SU-DHL-6 (cell line): ENCODE measurements around the gene ABCC3.

Experiments
- EZH2phosphoT487 ChIP-seq: fragments of 200-600 bp; sonication (generic), shearing (Covaris generic); conservative IDR thresholded peaks from 2 replicates; pipeline ENCODE4 v1.6.1; 2018; ENCODE audit warnings: mild to moderate bottlenecking, antibody characterized with exemption, low read length, moderate library complexity, mixed read lengths
- TF ChIP-seq, protein P1 (sequence below): fragments of 200-600 bp; sonication (generic); IDR thresholded peaks from one replicate; pipeline ENCODE4 v1.5.1; 2017; ENCODE audit warnings: antibody characterized with exemption, mild to moderate bottlenecking, low read length, moderate library complexity; ENCODE audit not compliant: insufficient read depth, poor library complexity, severe bottlenecking

DNA sequence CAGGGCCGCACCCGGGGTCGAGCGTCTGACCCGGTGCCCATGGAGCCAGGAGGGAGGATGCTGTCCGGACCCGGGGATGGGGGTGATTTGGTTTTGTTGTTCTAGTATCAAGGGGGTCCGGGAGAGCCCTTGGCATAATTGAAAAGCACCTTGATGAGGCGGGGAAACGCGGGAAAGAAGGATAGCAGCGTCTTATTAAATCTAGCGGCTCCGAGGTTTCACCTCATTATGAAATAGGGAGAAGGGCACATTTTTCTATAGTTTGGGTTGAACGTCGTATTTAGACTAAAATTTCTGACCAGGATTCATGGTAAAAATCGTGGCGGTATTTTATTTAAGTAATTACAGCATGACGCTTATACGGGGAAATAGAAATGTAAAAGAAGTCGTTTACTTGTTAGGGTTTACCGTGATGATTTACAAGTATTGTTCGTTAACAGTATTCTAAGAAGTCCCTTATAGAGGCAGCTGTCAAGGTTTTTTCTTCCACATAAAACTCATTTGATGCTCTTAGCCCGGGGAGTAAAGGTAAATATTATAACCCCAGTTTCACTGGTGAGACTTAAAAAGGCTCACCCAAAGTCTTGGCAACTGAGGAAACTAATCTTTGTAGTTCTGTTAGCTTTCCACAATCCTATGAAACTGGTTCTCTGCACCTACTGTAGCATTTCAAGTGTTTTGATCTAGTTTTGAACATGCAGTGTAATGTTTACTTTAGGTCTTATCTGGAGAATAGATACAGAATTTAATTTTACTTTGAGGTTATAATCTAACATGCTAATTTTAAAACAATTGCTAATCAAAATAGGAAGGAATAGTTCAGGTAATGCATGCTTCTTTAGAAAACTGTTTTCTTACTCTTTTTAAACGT lies 85.5 kb downstream of the ABCC3 start:
- TF ChIP-seq, protein P1, sequence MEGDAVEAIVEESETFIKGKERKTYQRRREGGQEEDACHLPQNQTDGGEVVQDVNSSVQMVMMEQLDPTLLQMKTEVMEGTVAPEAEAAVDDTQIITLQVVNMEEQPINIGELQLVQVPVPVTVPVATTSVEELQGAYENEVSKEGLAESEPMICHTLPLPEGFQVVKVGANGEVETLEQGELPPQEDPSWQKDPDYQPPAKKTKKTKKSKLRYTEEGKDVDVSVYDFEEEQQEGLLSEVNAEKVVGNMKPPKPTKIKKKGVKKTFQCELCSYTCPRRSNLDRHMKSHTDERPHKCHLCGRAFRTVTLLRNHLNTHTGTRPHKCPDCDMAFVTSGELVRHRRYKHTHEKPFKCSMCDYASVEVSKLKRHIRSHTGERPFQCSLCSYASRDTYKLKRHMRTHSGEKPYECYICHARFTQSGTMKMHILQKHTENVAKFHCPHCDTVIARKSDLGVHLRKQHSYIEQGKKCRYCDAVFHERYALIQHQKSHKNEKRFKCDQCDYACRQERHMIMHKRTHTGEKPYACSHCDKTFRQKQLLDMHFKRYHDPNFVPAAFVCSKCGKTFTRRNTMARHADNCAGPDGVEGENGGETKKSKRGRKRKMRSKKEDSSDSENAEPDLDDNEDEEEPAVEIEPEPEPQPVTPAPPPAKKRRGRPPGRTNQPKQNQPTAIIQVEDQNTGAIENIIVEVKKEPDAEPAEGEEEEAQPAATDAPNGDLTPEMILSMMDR = no peak
- no peak for TF ChIP-seq EZH2phosphoT487
